ENCODE measurements around the gene PRR19. TPM values are rescaled to one million over a fixed set of nuclear protein-coding genes. Genes with fewer than 3 reads are reported as not detected.
A peak's percentile ranks its signal among the peaks of the same experiment; 100 is the strongest.

Gene PRR19
- total RNA-seq, 2 donors from 2014 or later: 0.59 TPM; not detected in 1

- TF ChIP-seq CTCF (IDR thresholded peaks at IDR 0.05): no peak
- Histone ChIP-seq H3K4me1 (no peaks in the 10 kb centered on the region), H3K27me3 (no peaks in the 10 kb centered on the region), H3K36me3 (peaks cover 62% of the 10 kb centered on the region), H3K27ac (no peak overlapping the region), H3K4me3 (no peak overlapping the region), H3K9me3 (no peaks in the 10 kb centered on the region)
- no peak for DNase-seq (ENCODE audit: low spot score)
These were observed 8.0 kb upstream of the PRR19 start for GRCh38 chr19:42293948-42294347.

DNA sequence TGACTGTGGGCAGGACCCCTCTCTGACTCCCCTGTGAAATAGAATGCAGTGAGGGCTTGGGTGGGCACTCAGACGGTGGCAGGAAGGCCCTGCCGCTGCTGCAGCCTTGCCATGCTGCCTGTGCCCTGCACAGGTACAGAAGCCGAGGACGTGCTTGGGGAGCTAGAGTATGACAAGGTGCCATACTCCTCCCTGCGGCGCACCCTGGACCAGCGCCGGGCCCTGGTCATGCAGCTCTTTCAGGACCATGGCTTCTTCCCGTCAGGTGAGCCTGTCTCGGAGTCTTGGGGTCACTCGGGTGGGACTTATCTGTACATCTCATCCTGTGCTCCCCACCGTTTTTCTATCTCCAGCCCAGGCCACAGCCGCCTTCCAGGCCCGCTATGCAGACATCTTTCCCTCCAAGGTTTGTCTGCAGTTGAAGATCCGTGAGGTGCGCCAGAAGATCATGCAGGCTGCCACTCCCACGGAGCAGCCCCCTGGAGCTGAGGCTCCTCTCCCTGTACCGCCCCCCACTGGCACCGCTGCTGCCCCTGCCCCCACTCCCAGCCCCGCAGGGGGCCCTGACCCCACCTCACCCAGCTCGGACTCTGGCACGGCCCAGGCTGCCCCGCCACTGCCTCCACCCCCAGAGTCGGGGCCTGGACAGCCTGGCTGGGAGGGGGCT, 7.3 kb upstream of the PRR19 start:
- TF ChIP-seq CTCF (IDR thresholded peaks at IDR 0.05): no peak
- H3K36me3 ChIP-seq: peaks cover 56% of the 10 kb centered on the region
- DNase-seq (ENCODE audit: low spot score): no peak

DNA sequence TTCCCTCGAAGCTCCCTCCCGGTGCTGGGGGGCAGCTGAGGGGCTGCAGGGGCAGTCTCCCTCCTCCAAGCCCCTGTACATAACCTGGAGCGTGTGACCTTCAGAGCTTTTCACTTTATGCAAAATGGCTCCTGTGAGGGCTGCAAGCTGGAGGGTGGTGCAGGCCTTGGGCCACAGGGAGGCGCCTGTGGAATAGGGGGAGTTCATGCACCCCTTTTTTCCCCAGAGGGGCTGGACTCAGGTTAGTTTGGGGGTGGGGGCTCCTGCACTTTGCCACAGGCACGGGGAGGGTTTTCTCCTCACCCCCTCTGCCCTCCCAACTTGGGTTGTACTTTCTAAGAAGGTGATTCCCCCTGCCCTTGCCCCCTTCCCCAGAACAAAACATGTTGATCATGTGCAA, 6.6 kb upstream of the PRR19 start:
- no peak overlapping the region for H3K27ac ChIP-seq
- DNase-seq (ENCODE audit: low spot score): no peak

More for the DNA sequence above, 7.3 kb upstream of the PRR19 start:
- Histone ChIP-seq H3K9me3 (no peaks in the 10 kb centered on the region), H3K4me3 (no peak overlapping the region), H3K27me3 (no peaks in the 10 kb centered on the region), H3K4me1 (no peaks in the 10 kb centered on the region), H3K27ac (no peak overlapping the region)

GRCh38 chr19:42295831-42296525, 6.0 kb upstream of the PRR19 start:
- Histone ChIP-seq H3K4me1 (no peaks in the 10 kb centered on the region), H3K27ac (no peak overlapping the region), H3K4me3 (no peak overlapping the region), H3K27me3 (no peaks in the 10 kb centered on the region), H3K9me3 (no peaks in the 10 kb centered on the region), H3K36me3 (peaks cover 42% of the 10 kb centered on the region)
- TF ChIP-seq CTCF (IDR thresholded peaks at IDR 0.05): peak; percentile 97 to 98
- peak; percentile 90 for DNase-seq (ENCODE audit: low spot score)

More for the DNA sequence above, 6.6 kb upstream of the PRR19 start:
- Histone ChIP-seq H3K36me3 (peaks cover 49% of the 10 kb centered on the region), H3K4me1 (no peaks in the 10 kb centered on the region), H3K9me3 (no peaks in the 10 kb centered on the region), H3K27me3 (no peaks in the 10 kb centered on the region), H3K4me3 (no peak overlapping the region)
- no peak for TF ChIP-seq CTCF (IDR thresholded peaks at IDR 0.05)

DNA sequence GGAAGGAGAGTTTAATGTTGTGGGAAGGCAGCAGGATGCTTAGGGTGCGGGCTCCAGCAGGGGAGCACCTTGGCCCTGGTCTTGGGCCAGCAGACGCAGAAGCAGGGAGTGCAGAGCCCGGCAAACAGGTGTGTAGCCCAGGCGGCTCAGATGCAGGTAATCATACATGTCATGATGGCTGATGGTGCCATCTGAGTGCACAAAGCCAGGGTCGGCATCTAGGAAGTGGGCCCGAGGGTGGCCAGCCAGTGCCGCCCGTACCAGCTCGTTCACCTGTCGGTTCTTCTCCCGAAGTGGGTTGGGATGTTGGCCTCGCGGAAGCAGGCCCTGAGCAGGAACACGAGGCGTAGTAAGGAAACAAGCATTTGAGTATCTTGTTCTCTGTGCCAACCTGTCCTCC, 4.9 kb upstream of the PRR19 start:
- Histone ChIP-seq H3K4me1 (peaks cover 0 to 9% of the 10 kb centered on the region in 2 donors), H3K27ac (no peak overlapping the region), H3K9me3 (no peaks in the 10 kb centered on the region), H3K27me3 (no peaks in the 10 kb centered on the region), H3K36me3 (peaks cover 32% of the 10 kb centered on the region), H3K4me3 (no peak overlapping the region)
- no peak for TF ChIP-seq CTCF (IDR thresholded peaks at IDR 0.05)
- DNase-seq (ENCODE audit: low spot score): no peak
